Neutrophil (primary cell): ENCODE data around the gene GRAMD4.

Experiments used
- H3K27ac ChIP-seq: fragments of 200-600 bp; sonication (generic); 2 replicates; pipeline ENCODE4 v1.5.1; 2016; ENCODE audit warnings: mild to moderate bottlenecking, moderate library complexity
- H3K27me3 ChIP-seq: fragments of 200-600 bp; sonication (generic); 2 replicates; pipeline ENCODE4 v1.6.0; 2016; ENCODE audit warnings: mild to moderate bottlenecking
- H3K36me3 ChIP-seq: fragments of 200-600 bp; sonication (generic); 2 replicates; pipeline ENCODE4 v1.5.1; 2017
- H3K4me1 ChIP-seq, 2 experiments: fragments of 200-600 bp in 1 of 2; sonication (generic) in 1 of 2; 1 replicate in 1 of 2; 2 replicates in 1 of 2; pipeline versions ENCODE4 v1.5.1 to v1.6.1; 2013 to 2016; ENCODE audit warnings: low read depth in 1 of 2, low read length in 1 of 2, mild to moderate bottlenecking in 1 of 2, moderate library complexity in 1 of 2; ENCODE audit not compliant: control insufficient read depth in 1 of 2, insufficient read depth in 1 of 2
- H3K4me3 ChIP-seq, 2 experiments: fragments of 200-600 bp in 1 of 2; sonication (generic) in 1 of 2; 1 replicate in 1 of 2; 2 replicates in 1 of 2; pipeline ENCODE4 v1.5.1; 2013 to 2016; ENCODE audit warnings: low read depth in 1 of 2, low read length in 1 of 2, mild to moderate bottlenecking in 1 of 2, moderate library complexity in 1 of 2
- H3K9me3 ChIP-seq: fragments of 200-600 bp; sonication (generic); 2 replicates; pipeline ENCODE4 v1.5.1; 2016
- CTCF ChIP-seq: fragments of 200-600 bp; sonication (generic); IDR thresholded peaks from 2 replicates; pipeline ENCODE4 v1.5.1; 2016; ENCODE audit warnings: antibody characterized with exemption

The GRAMD4 gene

DNA sequence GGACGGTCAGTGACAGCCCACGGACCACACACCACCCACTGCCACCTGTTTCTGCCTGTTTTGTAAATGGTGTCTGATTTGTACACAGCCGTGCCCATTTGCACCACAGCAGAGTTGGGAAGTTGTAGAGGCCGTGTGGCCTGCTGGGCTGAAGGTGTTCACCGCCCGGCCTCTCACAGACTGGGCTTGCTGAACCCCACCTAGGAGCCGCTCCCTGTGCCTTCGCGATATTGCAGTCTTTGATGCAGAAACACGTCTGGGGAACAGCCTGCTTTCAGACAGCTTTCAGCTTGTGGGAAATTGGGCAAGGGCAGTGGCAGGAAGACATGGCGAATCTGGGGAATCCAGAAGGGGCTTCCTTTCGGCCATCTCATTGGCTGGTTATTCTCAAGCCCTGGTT, 9.8 kb upstream of the GRAMD4 start:
- no peaks in the 10 kb centered on the region for H3K27me3 ChIP-seq
- peaks cover 42 to 53% of the 10 kb centered on the region in 2 experiments for H3K4me1 ChIP-seq
- H3K27ac ChIP-seq: peak overlapping the region; percentile 41
- no peaks in the 10 kb centered on the region for H3K9me3 ChIP-seq
- no peak overlapping the region for H3K4me3 ChIP-seq
- no peak for TF ChIP-seq CTCF
- H3K36me3 ChIP-seq: no peaks in the 10 kb centered on the region

DNA sequence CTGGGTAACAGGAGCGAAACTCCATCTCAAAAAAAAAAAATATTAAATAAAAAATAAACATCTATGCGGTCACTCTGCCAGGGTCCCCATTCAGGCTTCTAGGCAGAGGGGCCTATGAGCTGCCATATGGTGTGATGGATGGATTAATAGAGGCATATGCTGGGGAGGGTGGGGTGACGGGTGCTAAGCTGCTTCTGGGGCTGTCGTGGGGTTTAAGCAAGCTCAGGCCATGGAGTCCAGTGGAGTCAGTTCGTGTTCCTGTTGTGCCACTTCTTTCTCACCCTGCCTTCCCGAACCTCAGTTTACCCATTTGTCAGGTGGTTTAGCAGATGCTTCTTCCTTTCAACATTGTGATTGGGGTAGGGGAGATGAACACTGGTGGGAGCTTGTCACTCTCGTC, 9.0 kb upstream of the GRAMD4 start:
- Histone ChIP-seq H3K27ac (no peak overlapping the region), H3K4me3 (no peak overlapping the region), H3K36me3 (no peaks in the 10 kb centered on the region), H3K4me1 (peaks cover 42 to 58% of the 10 kb centered on the region in 2 experiments), H3K27me3 (no peaks in the 10 kb centered on the region), H3K9me3 (no peaks in the 10 kb centered on the region)
- no peak for TF ChIP-seq CTCF

DNA sequence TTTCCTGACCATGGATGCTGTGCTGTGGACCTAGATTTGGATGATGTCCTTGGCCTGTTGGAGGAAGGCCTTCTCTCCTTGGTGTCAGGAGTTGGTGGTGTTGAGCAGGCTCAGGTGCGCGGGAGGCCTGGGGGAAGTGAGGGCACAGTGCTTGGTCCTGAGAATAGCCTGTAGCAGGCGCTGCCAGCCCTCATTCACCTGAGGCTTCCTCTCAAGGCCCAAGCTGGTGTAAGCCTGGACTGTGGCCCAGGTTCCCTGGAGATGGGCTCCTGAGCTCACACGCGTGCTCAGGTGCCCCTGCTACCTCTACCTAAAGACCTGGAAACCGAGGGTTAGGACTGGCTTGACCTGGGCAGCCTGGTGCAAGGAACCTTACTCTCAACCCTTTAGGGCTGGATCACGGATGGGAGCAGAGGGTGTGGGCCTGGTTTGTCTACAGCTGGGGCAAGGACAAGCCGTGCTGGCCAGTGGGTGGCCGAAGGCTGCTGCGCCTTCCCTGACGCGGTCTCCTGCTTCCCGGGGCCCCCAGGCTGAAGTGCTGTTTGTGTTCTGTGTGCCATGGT, 7.8 kb upstream of the GRAMD4 start:
- H3K4me3 ChIP-seq: no peak overlapping the region
- no peak for TF ChIP-seq CTCF
- H3K27ac ChIP-seq: peak overlapping the region; percentile 71

GRCh38 chr22:46612904-46613605, 7.1 kb upstream of the GRAMD4 start:
- TF ChIP-seq CTCF: no peak
- H3K4me3 ChIP-seq: peak overlapping the region in 1 of 2 experiments; percentile 24
- H3K27ac ChIP-seq: peak overlapping the region; percentile 71
- no peaks in the 10 kb centered on the region for H3K27me3 ChIP-seq
- peaks cover 42 to 58% of the 10 kb centered on the region in 2 experiments for H3K4me1 ChIP-seq
- no peaks in the 10 kb centered on the region for H3K9me3 ChIP-seq
- no peaks in the 10 kb centered on the region for H3K36me3 ChIP-seq

More for the DNA sequence above, 7.8 kb upstream of the GRAMD4 start:
- Histone ChIP-seq H3K36me3 (no peaks in the 10 kb centered on the region), H3K27me3 (no peaks in the 10 kb centered on the region), H3K9me3 (no peaks in the 10 kb centered on the region), H3K4me1 (peaks cover 42 to 58% of the 10 kb centered on the region in 2 experiments)

GRCh38 chr22:46613606-46614021, 6.6 kb upstream of the GRAMD4 start:
- Histone ChIP-seq H3K4me1 (peaks cover 42 to 58% of the 10 kb centered on the region in 2 experiments), H3K27ac (peak overlapping the region; percentile 71), H3K36me3 (no peaks in the 10 kb centered on the region), H3K9me3 (no peaks in the 10 kb centered on the region), H3K4me3 (peak overlapping the region; percentile 12 to 24), H3K27me3 (no peaks in the 10 kb centered on the region)
- no peak for TF ChIP-seq CTCF
